H1 (cell line): ENCODE results near the gene TCN2. TPM values are rescaled to one million over a fixed set of nuclear protein-coding genes. Genes with fewer than 3 reads are reported as not detected.

ENCODE experiments used
- BCL11A ChIP-seq, 2 experiments: IDR thresholded peaks; one replicate each; pipeline ENCODE4 v1.6.1; 2011; ENCODE audit warnings: low read depth in 2 of 2, low read length in 2 of 2, mild to moderate bottlenecking in 2 of 2
- CBX8 ChIP-seq: fragments of 300-800, 300-1000 bp; sonication (generic); IDR thresholded peaks from 2 replicates; pipeline ENCODE4 v1.7.1; 2016; ENCODE audit warnings: low read depth, low read length, borderline replicate concordance
- CEBPB ChIP-seq: IDR thresholded peaks from 2 replicates; pipeline ENCODE4 v1.6.1; 2012; ENCODE audit warnings: low read depth, low read length
- CREB1 ChIP-seq: IDR thresholded peaks from 2 replicates; pipeline ENCODE4 v1.6.1; 2012; ENCODE audit warnings: inconsistent platforms
- CTBP2 ChIP-seq: IDR thresholded peaks from 2 replicates; pipeline ENCODE4 v1.7.0; 2011; ENCODE audit warnings: borderline replicate concordance, mild to moderate bottlenecking, moderate library complexity, mixed read lengths, low read length; ENCODE audit not compliant: insufficient read depth, insufficient read length
- HDAC2 ChIP-seq, 2 experiments: fragments of 300-600 bp in 1 of 2; sonication (generic) in 1 of 2; IDR thresholded peaks; 2 replicates each; pipeline ENCODE4 v1.6.1; 2011 to 2012; ENCODE audit warnings: low read depth in 2 of 2, low read length in 2 of 2, mild to moderate bottlenecking in 2 of 2, moderate library complexity in 2 of 2, borderline replicate concordance in 1 of 2, inconsistent platforms in 1 of 2
- KDM4A ChIP-seq: IDR thresholded peaks from one replicate; pipeline ENCODE4 v1.7.1; 2012; ENCODE audit warnings: low read depth, mild to moderate bottlenecking, moderate library complexity, low read length, inconsistent platforms; ENCODE audit not compliant: severe bottlenecking
- RAD21 ChIP-seq, 2 experiments: IDR thresholded peaks in 1 of 2; conservative IDR thresholded peaks in 1 of 2; 2 replicates each; pipeline ENCODE4 v1.6.1; 2011; ENCODE audit warnings: low read depth in 2 of 2, low read length in 2 of 2, improper control_type of control experiment in 1 of 2, inconsistent platforms in 1 of 2, mild to moderate bottlenecking in 1 of 2, moderate library complexity in 1 of 2
- RXRA ChIP-seq: IDR thresholded peaks from 2 replicates; pipeline ENCODE4 v1.6.1; 2011; ENCODE audit warnings: low read depth, mild to moderate bottlenecking, low read length, moderate library complexity; ENCODE audit not compliant: insufficient read depth
- SP2 ChIP-seq: IDR thresholded peaks from 2 replicates; pipeline ENCODE4 v1.6.1; 2012; ENCODE audit warnings: mild to moderate bottlenecking, low read length, inconsistent platforms
- TCF12 ChIP-seq: IDR thresholded peaks from 2 replicates; pipeline ENCODE4 v1.6.1; 2011; ENCODE audit warnings: low read depth, mild to moderate bottlenecking, low read length
- polyA plus RNA-seq, 7 experiments: library from polyadenylated mRNA; depleted of rRNA in 3 of 7; stranded (reverse) in 5 of 7; unstranded in 2 of 7; fragments of >200 nt in 5 of 7; fragments of 200-250 nt in 2 of 7; gene quantifications; 1 replicate in 5 of 7; 2 replicates in 1 of 7; 4 replicates in 1 of 7; pipeline versions ENCODE4 v1.2.1 to v1.2.3, GENCODE V29; 2011 to 2013; ENCODE audit warnings: missing spikeins in 2 of 7, mixed read lengths in 2 of 7
- total RNA-seq: library from RNA; stranded (reverse); fragmentation: NEBNext Ultra II Directional; extraction: Animal tissue kit (Norgen Biotek cat#: 25700); gene quantifications from 2 replicates; pipeline ENCODE4 v1.2.1, GENCODE V29; 2021

The TCN2 gene
- total and polyA plus RNA-seq, 2 of the 8 experiments (the other 6 are each of a cell fraction or from before 2014, with no cell fraction given) = 30.0 to 87.8 TPM

- no peak for TF ChIP-seq TCF12
- TF ChIP-seq KDM4A = no peak
- no peak for TF ChIP-seq HDAC2 (IDR thresholded peaks at IDR 0.05; ENCODE audit: borderline replicate concordance in 1 of 2, low read depth in 2 of 2, low read length in 2 of 2)
- no peak for TF ChIP-seq CBX8
- no peak for TF ChIP-seq RXRA
- no peak for TF ChIP-seq CEBPB
- no peak for TF ChIP-seq RAD21 (IDR thresholded peaks at IDR 0.05 in 1 of 2, conservative IDR thresholded peaks at IDR 0.05 in 1 of 2; ENCODE audit: low read depth in 2 of 2, low read length in 2 of 2)
- TF ChIP-seq CTBP2 = no peak
- TF ChIP-seq BCL11A (IDR thresholded peaks at IDR 0.05; ENCODE audit: low read depth in 2 of 2, low read length in 2 of 2) = no peak
- no peak for TF ChIP-seq SP2
- no peak for TF ChIP-seq CREB1
Measured at GRCh38 chr22:30596199-30596598, 10.8 kb upstream of the TCN2 start (continued).
